ENCODE data around the gene ALKBH5.

Gene ALKBH5

GRCh38 chr17:18257982-18258355 is 74.3 kb downstream of the ALKBH5 start:
- DNase-seq, result peak in 45 of 56 donors; percentile 20 to 77 (median 59)

- peak in 41 of 56 donors; percentile 10 to 80 (median 55) for DNase-seq
Measured at GRCh38 chr17:18258356-18259038, 74.9 kb downstream of the ALKBH5 start, which contains the start of gene FLII. Gene FLII (minus strand): TSS chr17:18258738. CDS start chr17:18258690, 48 bp downstream.
